Measurements from ENCODE around the gene PDZRN4.
A peak's percentile ranks its signal among the peaks of the same experiment; 100 is the strongest.
"Not testable (repeated sequence)": the region's sequence is repeated elsewhere in the genome, so short reads cannot be mapped to it uniquely, and the experiment has no call there.

PDZRN4 gene

DNA sequence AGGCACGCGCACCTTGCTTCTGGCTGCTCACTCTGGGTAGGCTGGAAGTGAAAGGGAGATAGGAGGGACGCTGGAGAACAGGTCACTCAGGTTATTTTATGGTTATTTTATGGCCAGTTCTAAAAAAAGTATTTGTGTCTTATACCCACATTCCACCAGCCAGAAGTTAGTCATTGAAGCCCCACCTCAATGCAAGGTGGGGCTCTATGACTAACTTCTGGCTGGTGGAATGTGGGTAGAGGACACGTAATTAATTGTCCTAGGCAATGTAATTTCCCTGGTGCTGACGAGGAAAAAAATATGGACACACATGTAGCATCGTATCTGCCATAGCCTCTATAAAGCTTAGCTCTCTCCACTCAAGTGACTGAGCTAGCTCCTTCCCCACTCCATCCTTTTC is 104.9 kb downstream of the PDZRN4 start:
- H3K27me3 ChIP-seq, result no peaks in the 10 kb centered on the region
- H3K4me3 ChIP-seq, result no peak overlapping the region
- H3K36me3 ChIP-seq, result no peaks in the 10 kb centered on the region
- H3K9ac ChIP-seq, result no peak overlapping the region
- TF ChIP-seq Cebpa-rat (IDR thresholded peaks at IDR 0.05), result no peak
- no peaks in the 10 kb centered on the region for H3K9me3 ChIP-seq
- no peak overlapping the region for H3K27ac ChIP-seq
- H3K4me1 ChIP-seq, result no peaks in the 10 kb centered on the region
- no peaks in the 10 kb centered on the region for H4K20me1 ChIP-seq
- H3K4me2 ChIP-seq, result no peak overlapping the region

DNA sequence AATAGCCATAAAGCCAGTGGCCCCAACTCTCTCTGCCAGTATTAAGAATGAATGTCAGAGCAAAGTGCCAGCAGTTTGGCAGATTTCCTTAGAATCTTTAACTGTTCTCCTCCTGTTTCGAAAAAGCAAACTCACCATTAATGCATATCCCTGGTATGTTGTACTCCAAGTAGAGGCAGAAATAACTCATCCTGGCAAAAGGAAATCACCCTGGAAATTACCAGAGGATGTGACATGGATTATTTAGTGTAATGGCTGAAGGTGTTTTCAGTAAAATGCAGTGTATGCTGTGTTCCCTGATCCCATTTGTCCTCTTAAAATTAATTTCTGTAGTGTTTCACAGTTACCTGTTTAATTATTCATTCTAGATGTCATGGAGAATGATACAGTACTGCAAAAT is 105.3 kb downstream of the PDZRN4 start:
- Histone ChIP-seq H3K27ac (no peak overlapping the region), H3K4me3 (no peak overlapping the region), H3K4me1 (no peaks in the 10 kb centered on the region), H3K4me2 (no peak overlapping the region), H3K36me3 (no peaks in the 10 kb centered on the region), H3K9ac (no peak overlapping the region), H4K20me1 (no peaks in the 10 kb centered on the region), H3K9me3 (no peaks in the 10 kb centered on the region), H3K27me3 (no peaks in the 10 kb centered on the region)
- no peak for TF ChIP-seq Cebpa-rat (IDR thresholded peaks at IDR 0.05)

- H4K20me1 ChIP-seq, result no peaks in the 10 kb centered on the region
- peaks cover 10% of the 10 kb centered on the region for H3K4me1 ChIP-seq
- H3K4me2 ChIP-seq, result peak overlapping the region; percentile 56
- H3K36me3 ChIP-seq, result no peaks in the 10 kb centered on the region
- H3K9ac ChIP-seq, result no peak overlapping the region
- TF ChIP-seq Cebpa-rat (IDR thresholded peaks at IDR 0.05), result no peak
- H3K9me3 ChIP-seq, result no peaks in the 10 kb centered on the region
- no peak overlapping the region for H3K27ac ChIP-seq
- no peaks in the 10 kb centered on the region for H3K27me3 ChIP-seq
- H3K4me3 ChIP-seq, result no peak overlapping the region
These were observed 114.9 kb downstream of the PDZRN4 start for GRCh38 chr12:41302979-41303403.

- TF ChIP-seq Cebpa-rat (IDR thresholded peaks at IDR 0.05), result no peak
- Histone ChIP-seq H3K4me3 (no peak overlapping the region), H3K4me1 (peaks cover 10% of the 10 kb centered on the region), H3K36me3 (no peaks in the 10 kb centered on the region), H3K27me3 (no peaks in the 10 kb centered on the region), H4K20me1 (no peaks in the 10 kb centered on the region), H3K9me3 (no peaks in the 10 kb centered on the region), H3K27ac (no peak overlapping the region), H3K4me2 (no peak overlapping the region), H3K9ac (no peak overlapping the region)
These were observed 116.4 kb downstream of the PDZRN4 start for GRCh38 chr12:41304526-41304925.

- Histone ChIP-seq H3K4me1 (no peaks in the 10 kb centered on the region), H3K27ac (no peak overlapping the region), H4K20me1 (no peaks in the 10 kb centered on the region), H3K9me3 (no peaks in the 10 kb centered on the region), H3K27me3 (no peaks in the 10 kb centered on the region), H3K4me2 (no peak overlapping the region), H3K36me3 (no peaks in the 10 kb centered on the region), H3K4me3 (no peak overlapping the region), H3K9ac (no peak overlapping the region)
- TF ChIP-seq Cebpa-rat (IDR thresholded peaks at IDR 0.05), result no peak
These were observed 122.2 kb downstream of the PDZRN4 start for GRCh38 chr12:41310367-41310766.

DNA sequence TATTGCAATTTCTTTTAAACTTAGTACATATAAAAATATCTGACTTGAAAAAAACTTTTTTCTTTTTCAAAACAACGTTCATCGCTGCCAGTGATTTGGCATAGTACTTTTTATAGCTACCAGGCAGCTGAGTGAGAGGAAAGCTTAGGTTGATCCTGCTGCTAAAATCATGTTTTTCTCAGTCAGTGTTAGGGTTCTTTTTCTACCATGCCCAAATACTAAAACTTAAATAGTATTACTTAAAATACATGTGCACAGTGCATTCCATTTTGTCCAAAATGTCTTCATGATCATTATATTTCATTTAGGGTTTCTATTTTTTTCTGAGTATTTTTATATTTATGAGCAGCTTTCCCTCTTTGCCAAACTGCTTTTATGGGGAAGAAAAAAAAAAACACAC is 123.8 kb downstream of the PDZRN4 start:
- Histone ChIP-seq H3K36me3 (no peaks in the 10 kb centered on the region), H3K27ac (no peak overlapping the region), H3K4me1 (no peaks in the 10 kb centered on the region), H3K9me3 (no peaks in the 10 kb centered on the region), H3K27me3 (no peaks in the 10 kb centered on the region), H3K9ac (no peak overlapping the region), H3K4me3 (no peak overlapping the region), H4K20me1 (no peaks in the 10 kb centered on the region), H3K4me2 (no peak overlapping the region)
- TF ChIP-seq Cebpa-rat (IDR thresholded peaks at IDR 0.05), result no peak

- not testable (repeated sequence) for H4K20me1 ChIP-seq, H3K4me2 ChIP-seq, H3K9ac ChIP-seq, H3K27me3 ChIP-seq, H3K9me3 ChIP-seq, H3K4me3 ChIP-seq, H3K4me1 ChIP-seq, H3K27ac ChIP-seq, H3K36me3 ChIP-seq
These were observed 124.3 kb downstream of the PDZRN4 start for GRCh38 chr12:41312451-41312850.

DNA sequence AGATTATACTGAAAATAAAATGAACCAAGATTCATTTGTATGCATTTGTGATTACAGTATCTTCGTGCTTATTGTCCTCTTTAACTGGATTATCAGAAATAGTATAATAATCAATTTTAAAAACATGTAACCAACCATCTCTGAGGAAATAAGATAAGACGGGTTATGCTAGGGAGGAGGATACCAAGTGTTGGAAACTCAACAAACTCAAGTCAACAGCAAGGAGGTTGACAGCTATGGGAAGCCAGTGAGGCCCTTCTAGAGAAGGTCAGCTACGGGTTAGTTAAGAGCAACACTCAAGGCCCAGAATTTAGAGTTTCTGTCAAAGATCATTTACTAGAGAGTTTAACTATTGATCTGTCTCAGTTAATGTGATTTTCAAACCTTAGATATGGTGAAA is 137.2 kb downstream of the PDZRN4 start:
- no peak for TF ChIP-seq Cebpa-rat (IDR thresholded peaks at IDR 0.05)
- no peak overlapping the region for H3K27ac ChIP-seq
- H3K36me3 ChIP-seq, result no peaks in the 10 kb centered on the region
- no peaks in the 10 kb centered on the region for H4K20me1 ChIP-seq
- H3K9ac ChIP-seq, result no peak overlapping the region
- H3K9me3 ChIP-seq, result no peaks in the 10 kb centered on the region
- no peak overlapping the region for H3K4me2 ChIP-seq
- no peak overlapping the region for H3K4me3 ChIP-seq
- H3K4me1 ChIP-seq, result no peaks in the 10 kb centered on the region
- H3K27me3 ChIP-seq, result no peaks in the 10 kb centered on the region

GRCh38 chr12:41327096-41327895 is 139.2 kb downstream of the PDZRN4 start:
- Histone ChIP-seq H3K9ac (no peak overlapping the region), H3K4me2 (no peak overlapping the region), H3K4me3 (no peak overlapping the region), H3K27me3 (no peaks in the 10 kb centered on the region), H4K20me1 (no peaks in the 10 kb centered on the region), H3K9me3 (no peaks in the 10 kb centered on the region), H3K4me1 (no peaks in the 10 kb centered on the region), H3K27ac (no peak overlapping the region), H3K36me3 (no peaks in the 10 kb centered on the region)
- no peak for TF ChIP-seq Cebpa-rat (IDR thresholded peaks at IDR 0.05)

DNA sequence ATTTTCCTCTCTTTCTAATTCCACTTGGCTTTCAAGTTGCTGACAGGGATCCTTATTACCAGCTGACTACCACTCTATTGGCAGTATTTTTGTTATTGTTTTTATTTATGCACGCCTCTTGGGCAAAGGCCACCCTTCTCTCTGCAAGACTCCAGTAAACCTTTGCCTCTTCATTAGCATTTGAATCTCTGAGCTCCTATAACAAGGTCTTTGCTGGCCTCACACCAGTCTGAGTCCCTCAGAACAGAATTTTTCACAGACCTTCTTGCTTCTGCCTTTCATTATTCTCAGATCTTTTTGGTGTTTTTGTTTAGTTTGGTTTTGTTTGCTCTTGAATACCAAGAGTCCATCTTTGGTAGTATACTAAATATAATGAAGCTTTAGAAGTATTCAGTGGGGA is 145.9 kb downstream of the PDZRN4 start:
- Histone ChIP-seq H3K27me3 (no peaks in the 10 kb centered on the region), H3K4me1 (no peaks in the 10 kb centered on the region), H3K4me3 (no peak overlapping the region), H3K4me2 (no peak overlapping the region), H3K9ac (no peak overlapping the region), H4K20me1 (no peaks in the 10 kb centered on the region), H3K9me3 (no peaks in the 10 kb centered on the region), H3K36me3 (no peaks in the 10 kb centered on the region), H3K27ac (no peak overlapping the region)
- TF ChIP-seq Cebpa-rat (IDR thresholded peaks at IDR 0.05), result no peak

- Histone ChIP-seq H3K9ac (no peak overlapping the region), H3K36me3 (no peaks in the 10 kb centered on the region), H3K27me3 (no peaks in the 10 kb centered on the region), H3K9me3 (no peaks in the 10 kb centered on the region), H3K4me2 (no peak overlapping the region), H3K27ac (no peak overlapping the region), H3K4me3 (no peak overlapping the region), H4K20me1 (no peaks in the 10 kb centered on the region), H3K4me1 (no peaks in the 10 kb centered on the region)
- TF ChIP-seq Cebpa-rat (IDR thresholded peaks at IDR 0.05), result no peak
These were observed 146.3 kb downstream of the PDZRN4 start for GRCh38 chr12:41334390-41334789.

Measured in BLaER1 (cell line).